ENCODE measurements around the gene NTHL1. TPM values are rescaled to one million over a fixed set of nuclear protein-coding genes. Genes with fewer than 3 reads are reported as not detected.

Gene NTHL1
- total and polyA plus RNA-seq, 2 of the 8 experiments (the other 6 are each of a cell fraction or from before 2014, with no cell fraction given): 70.9 to 150 TPM

DNA sequence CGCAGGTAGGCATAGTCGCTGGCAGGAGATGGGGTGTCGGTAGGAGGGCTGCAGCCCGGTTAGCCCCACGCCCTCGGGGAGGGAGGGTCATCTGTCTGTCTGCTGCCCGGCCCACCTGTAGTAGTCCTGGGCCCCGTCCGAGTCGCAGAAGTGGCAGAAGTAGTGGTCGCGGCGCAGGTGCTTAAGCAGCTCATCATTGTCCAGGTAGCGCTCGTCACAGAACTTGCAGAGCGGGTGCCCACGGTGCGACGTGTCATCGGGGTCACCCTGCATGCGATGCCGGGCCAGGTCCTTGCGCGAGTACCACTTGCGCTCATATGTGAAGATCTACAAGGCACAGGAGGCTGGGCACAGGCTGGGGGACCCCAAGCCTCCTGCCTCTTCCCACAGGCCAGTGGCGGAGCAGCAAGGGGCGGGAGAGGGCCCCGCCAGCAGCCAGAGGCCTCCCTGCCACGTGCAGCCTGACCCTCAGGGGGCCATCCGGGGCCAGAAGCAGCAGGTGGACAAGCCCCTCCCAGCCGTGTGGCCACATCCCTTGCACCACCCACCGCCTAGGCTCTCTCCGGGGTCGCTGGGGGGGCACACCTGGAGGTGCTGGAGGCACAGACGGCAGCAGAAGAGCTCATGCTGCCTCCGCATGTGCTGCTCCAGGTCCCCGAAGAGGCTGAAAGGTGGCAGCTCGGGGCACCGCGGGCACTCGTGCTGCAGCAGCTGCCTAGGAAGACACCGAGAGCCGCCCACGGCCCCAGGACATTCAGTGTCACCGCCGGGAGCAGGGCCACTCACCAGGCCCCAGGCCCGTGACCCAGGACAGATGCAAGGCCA lies 45.0 kb downstream of the NTHL1 start (continued):
- TF ChIP-seq, protein P1, sequence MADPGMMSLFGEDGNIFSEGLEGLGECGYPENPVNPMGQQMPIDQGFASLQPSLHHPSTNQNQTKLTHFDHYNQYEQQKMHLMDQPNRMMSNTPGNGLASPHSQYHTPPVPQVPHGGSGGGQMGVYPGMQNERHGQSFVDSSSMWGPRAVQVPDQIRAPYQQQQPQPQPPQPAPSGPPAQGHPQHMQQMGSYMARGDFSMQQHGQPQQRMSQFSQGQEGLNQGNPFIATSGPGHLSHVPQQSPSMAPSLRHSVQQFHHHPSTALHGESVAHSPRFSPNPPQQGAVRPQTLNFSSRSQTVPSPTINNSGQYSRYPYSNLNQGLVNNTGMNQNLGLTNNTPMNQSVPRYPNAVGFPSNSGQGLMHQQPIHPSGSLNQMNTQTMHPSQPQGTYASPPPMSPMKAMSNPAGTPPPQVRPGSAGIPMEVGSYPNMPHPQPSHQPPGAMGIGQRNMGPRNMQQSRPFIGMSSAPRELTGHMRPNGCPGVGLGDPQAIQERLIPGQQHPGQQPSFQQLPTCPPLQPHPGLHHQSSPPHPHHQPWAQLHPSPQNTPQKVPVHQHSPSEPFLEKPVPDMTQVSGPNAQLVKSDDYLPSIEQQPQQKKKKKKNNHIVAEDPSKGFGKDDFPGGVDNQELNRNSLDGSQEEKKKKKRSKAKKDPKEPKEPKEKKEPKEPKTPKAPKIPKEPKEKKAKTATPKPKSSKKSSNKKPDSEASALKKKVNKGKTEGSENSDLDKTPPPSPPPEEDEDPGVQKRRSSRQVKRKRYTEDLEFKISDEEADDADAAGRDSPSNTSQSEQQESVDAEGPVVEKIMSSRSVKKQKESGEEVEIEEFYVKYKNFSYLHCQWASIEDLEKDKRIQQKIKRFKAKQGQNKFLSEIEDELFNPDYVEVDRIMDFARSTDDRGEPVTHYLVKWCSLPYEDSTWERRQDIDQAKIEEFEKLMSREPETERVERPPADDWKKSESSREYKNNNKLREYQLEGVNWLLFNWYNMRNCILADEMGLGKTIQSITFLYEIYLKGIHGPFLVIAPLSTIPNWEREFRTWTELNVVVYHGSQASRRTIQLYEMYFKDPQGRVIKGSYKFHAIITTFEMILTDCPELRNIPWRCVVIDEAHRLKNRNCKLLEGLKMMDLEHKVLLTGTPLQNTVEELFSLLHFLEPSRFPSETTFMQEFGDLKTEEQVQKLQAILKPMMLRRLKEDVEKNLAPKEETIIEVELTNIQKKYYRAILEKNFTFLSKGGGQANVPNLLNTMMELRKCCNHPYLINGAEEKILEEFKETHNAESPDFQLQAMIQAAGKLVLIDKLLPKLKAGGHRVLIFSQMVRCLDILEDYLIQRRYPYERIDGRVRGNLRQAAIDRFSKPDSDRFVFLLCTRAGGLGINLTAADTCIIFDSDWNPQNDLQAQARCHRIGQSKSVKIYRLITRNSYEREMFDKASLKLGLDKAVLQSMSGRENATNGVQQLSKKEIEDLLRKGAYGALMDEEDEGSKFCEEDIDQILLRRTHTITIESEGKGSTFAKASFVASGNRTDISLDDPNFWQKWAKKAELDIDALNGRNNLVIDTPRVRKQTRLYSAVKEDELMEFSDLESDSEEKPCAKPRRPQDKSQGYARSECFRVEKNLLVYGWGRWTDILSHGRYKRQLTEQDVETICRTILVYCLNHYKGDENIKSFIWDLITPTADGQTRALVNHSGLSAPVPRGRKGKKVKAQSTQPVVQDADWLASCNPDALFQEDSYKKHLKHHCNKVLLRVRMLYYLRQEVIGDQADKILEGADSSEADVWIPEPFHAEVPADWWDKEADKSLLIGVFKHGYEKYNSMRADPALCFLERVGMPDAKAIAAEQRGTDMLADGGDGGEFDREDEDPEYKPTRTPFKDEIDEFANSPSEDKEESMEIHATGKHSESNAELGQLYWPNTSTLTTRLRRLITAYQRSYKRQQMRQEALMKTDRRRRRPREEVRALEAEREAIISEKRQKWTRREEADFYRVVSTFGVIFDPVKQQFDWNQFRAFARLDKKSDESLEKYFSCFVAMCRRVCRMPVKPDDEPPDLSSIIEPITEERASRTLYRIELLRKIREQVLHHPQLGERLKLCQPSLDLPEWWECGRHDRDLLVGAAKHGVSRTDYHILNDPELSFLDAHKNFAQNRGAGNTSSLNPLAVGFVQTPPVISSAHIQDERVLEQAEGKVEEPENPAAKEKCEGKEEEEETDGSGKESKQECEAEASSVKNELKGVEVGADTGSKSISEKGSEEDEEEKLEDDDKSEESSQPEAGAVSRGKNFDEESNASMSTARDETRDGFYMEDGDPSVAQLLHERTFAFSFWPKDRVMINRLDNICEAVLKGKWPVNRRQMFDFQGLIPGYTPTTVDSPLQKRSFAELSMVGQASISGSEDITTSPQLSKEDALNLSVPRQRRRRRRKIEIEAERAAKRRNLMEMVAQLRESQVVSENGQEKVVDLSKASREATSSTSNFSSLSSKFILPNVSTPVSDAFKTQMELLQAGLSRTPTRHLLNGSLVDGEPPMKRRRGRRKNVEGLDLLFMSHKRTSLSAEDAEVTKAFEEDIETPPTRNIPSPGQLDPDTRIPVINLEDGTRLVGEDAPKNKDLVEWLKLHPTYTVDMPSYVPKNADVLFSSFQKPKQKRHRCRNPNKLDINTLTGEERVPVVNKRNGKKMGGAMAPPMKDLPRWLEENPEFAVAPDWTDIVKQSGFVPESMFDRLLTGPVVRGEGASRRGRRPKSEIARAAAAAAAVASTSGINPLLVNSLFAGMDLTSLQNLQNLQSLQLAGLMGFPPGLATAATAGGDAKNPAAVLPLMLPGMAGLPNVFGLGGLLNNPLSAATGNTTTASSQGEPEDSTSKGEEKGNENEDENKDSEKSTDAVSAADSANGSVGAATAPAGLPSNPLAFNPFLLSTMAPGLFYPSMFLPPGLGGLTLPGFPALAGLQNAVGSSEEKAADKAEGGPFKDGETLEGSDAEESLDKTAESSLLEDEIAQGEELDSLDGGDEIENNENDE (IDR thresholded peaks at IDR 0.05; ENCODE audit: insufficient replicate concordance, low read length): no peak
- TF ChIP-seq YY1 (IDR thresholded peaks at IDR 0.05; ENCODE audit: low read depth, low read length): no peak
- TF ChIP-seq CTBP2 (IDR thresholded peaks at IDR 0.05; ENCODE audit: borderline replicate concordance, insufficient read depth, insufficient read length, low read length): no peak
- TF ChIP-seq KDM1A (IDR thresholded peaks at IDR 0.05; ENCODE audit: borderline replicate concordance, low read length): no peak
- no peak for TF ChIP-seq SP1 (IDR thresholded peaks at IDR 0.05; ENCODE audit: low read depth, low read length)

Data from H1 (cell line).